Measurements from ENCODE around the gene CORO1C. TPM values are rescaled to one million over a fixed set of nuclear protein-coding genes. Genes with fewer than 3 reads are reported as not detected.

Gene CORO1C
- total RNA-seq, 1 donor from 2014 or later: 307 TPM

- intact Hi-C loops (cut with DNase I): no loop called here
Measured at GRCh38 chr12:108616941-108617858, 114.1 kb downstream of the CORO1C start.

GRCh38 chr12:108616359-108616758 lies 115.0 kb downstream of the CORO1C start:
- intact Hi-C loops (cut with DNase I): no loop called here
- peaks cover 64% of the 10 kb centered on the region for H3K4me1 ChIP-seq
- TF ChIP-seq CTCF (IDR thresholded peaks at IDR 0.05): no peak

More at GRCh38 chr12:108616941-108617858, 114.1 kb downstream of the CORO1C start:
- Histone ChIP-seq H3K4me3 (no peak overlapping the region), H3K36me3 (peaks cover 3% of the 10 kb centered on the region), H3K27ac (peak overlapping the region; percentile 42), H3K4me1 (peaks cover 68% of the 10 kb centered on the region), H3K9me3 (no peaks in the 10 kb centered on the region), H3K27me3 (ENCODE audit: low read depth) (no peaks in the 10 kb centered on the region)
- no peak for TF ChIP-seq CTCF (IDR thresholded peaks at IDR 0.05)
- DNase-seq (peak; percentile 64), ATAC-seq (peak; percentile 14 to 32)

GRCh38 chr12:108615918-108616317 lies 115.4 kb downstream of the CORO1C start:
- TF ChIP-seq CTCF (IDR thresholded peaks at IDR 0.05): no peak
- DNase-seq (no peak), ATAC-seq (no peak)
- no peaks in the 10 kb centered on the region for H3K27me3 ChIP-seq (ENCODE audit: low read depth)
- H3K27ac ChIP-seq: no peak overlapping the region
- no peaks in the 10 kb centered on the region for H3K9me3 ChIP-seq
- H3K36me3 ChIP-seq: no peaks in the 10 kb centered on the region
- H3K4me1 ChIP-seq: peaks cover 60% of the 10 kb centered on the region
- intact Hi-C loops (cut with DNase I): no loop called here
- no peak overlapping the region for H3K4me3 ChIP-seq

More at GRCh38 chr12:108616359-108616758, 115.0 kb downstream of the CORO1C start:
- H3K27ac ChIP-seq: peak overlapping the region; percentile 42
- no peak overlapping the region for H3K4me3 ChIP-seq
- ATAC-seq (no peak), DNase-seq (no peak)
- H3K27me3 ChIP-seq (ENCODE audit: low read depth): no peaks in the 10 kb centered on the region
- no peaks in the 10 kb centered on the region for H3K9me3 ChIP-seq
- H3K36me3 ChIP-seq: no peaks in the 10 kb centered on the region

GRCh38 chr12:108614639-108615038 lies 116.7 kb downstream of the CORO1C start:
- ATAC-seq (no peak), DNase-seq (no peak)
- Histone ChIP-seq H3K4me3 (no peak overlapping the region), H3K4me1 (peaks cover 57% of the 10 kb centered on the region), H3K36me3 (no peaks in the 10 kb centered on the region), H3K27me3 (ENCODE audit: low read depth) (no peaks in the 10 kb centered on the region), H3K27ac (no peak overlapping the region), H3K9me3 (no peaks in the 10 kb centered on the region)
- intact Hi-C loops (cut with DNase I): no loop called here
- TF ChIP-seq CTCF (IDR thresholded peaks at IDR 0.05): no peak

- Histone ChIP-seq H3K27me3 (ENCODE audit: low read depth) (no peaks in the 10 kb centered on the region), H3K27ac (no peak overlapping the region), H3K9me3 (no peaks in the 10 kb centered on the region), H3K36me3 (no peaks in the 10 kb centered on the region), H3K4me3 (no peak overlapping the region), H3K4me1 (peaks cover 55% of the 10 kb centered on the region)
- no peak for DNase-seq
- no peak for ATAC-seq
- intact Hi-C loops (cut with DNase I): no loop called here
- TF ChIP-seq CTCF (IDR thresholded peaks at IDR 0.05): no peak
Measured at GRCh38 chr12:108614041-108614440, 117.3 kb downstream of the CORO1C start.

Measured in lower lobe of right lung (tissue), 2 donors.